Measurements from ENCODE around the gene MPP2. TPM values are rescaled to one million over a fixed set of nuclear protein-coding genes. Genes with fewer than 3 reads are reported as not detected.

MPP2 gene
- total and polyA plus RNA-seq, 3 donors from 2014 or later, result 25.1 to 31.4 (median 25.8) TPM

GRCh38 chr17:43916385-43916784 lies 9.0 kb upstream of the MPP2 start:
- Histone ChIP-seq H3K9me3 (no peaks in the 10 kb centered on the region), H3K36me3 (ENCODE audit: low read depth, missing control alignments) (no peaks in the 10 kb centered on the region), H3K4me1 (peaks cover 9% of the 10 kb centered on the region), H3K27me3 (no peaks in the 10 kb centered on the region), H3K4me3 (no peak overlapping the region), H3K27ac (no peak overlapping the region)
- 81 to 84% methylated on average over 4 of the region's 4 CpGs for WGBS, 2 donors
- no peak for DNase-seq
- intact Hi-C loops (cut with DNase I; ENCODE audit: low total_unique reads), result no loop called here
- TF ChIP-seq CTCF (IDR thresholded peaks at IDR 0.05), result no peak
- no peak for TF ChIP-seq POLR2A (IDR thresholded peaks at IDR 0.05)

- no peak overlapping the region for H3K27ac ChIP-seq
- no peak for TF ChIP-seq POLR2A (IDR thresholded peaks at IDR 0.05)
- no peaks in the 10 kb centered on the region for H3K9me3 ChIP-seq
- no peak overlapping the region for H3K4me3 ChIP-seq
- intact Hi-C loops (cut with DNase I; ENCODE audit: low total_unique reads), result no loop called here
- 92 to 96% methylated on average over 3 of the region's 3 CpGs for WGBS, 2 donors
- no peak for DNase-seq
- H3K4me1 ChIP-seq, result peaks cover 9% of the 10 kb centered on the region
- H3K36me3 ChIP-seq (ENCODE audit: low read depth, missing control alignments), result no peaks in the 10 kb centered on the region
- no peaks in the 10 kb centered on the region for H3K27me3 ChIP-seq
Observed at GRCh38 chr17:43915559-43915958, 8.2 kb upstream of the MPP2 start.

GRCh38 chr17:43914451-43914850 lies 7.1 kb upstream of the MPP2 start:
- Histone ChIP-seq H3K9me3 (no peaks in the 10 kb centered on the region), H3K27me3 (no peaks in the 10 kb centered on the region), H3K4me1 (peaks cover 9% of the 10 kb centered on the region), H3K27ac (no peak overlapping the region), H3K4me3 (no peak overlapping the region), H3K36me3 (ENCODE audit: low read depth, missing control alignments) (no peaks in the 10 kb centered on the region)
- intact Hi-C loops (cut with DNase I; ENCODE audit: low total_unique reads), result no loop called here
- 57 to 76% methylated on average over 2 of the region's 2 CpGs for WGBS, 2 donors
- TF ChIP-seq POLR2A (IDR thresholded peaks at IDR 0.05), result no peak
- DNase-seq, result no peak

- DNase-seq, result no peak
- Histone ChIP-seq H3K36me3 (ENCODE audit: low read depth, missing control alignments) (no peaks in the 10 kb centered on the region), H3K4me3 (no peak overlapping the region), H3K27ac (no peak overlapping the region), H3K27me3 (no peaks in the 10 kb centered on the region), H3K9me3 (no peaks in the 10 kb centered on the region), H3K4me1 (peaks cover 9% of the 10 kb centered on the region)
- intact Hi-C loops (cut with DNase I; ENCODE audit: low total_unique reads), result no loop called here
- TF ChIP-seq CTCF (IDR thresholded peaks at IDR 0.05) (no peak), POLR2A (IDR thresholded peaks at IDR 0.05) (no peak)
- 71 to 75% methylated on average over 2 to 6 of the region's 6 CpGs for WGBS, 2 donors
Observed at GRCh38 chr17:43913584-43913983, 6.2 kb upstream of the MPP2 start.

GRCh38 chr17:43912635-43913304 lies 5.4 kb upstream of the MPP2 start:
- H3K9me3 ChIP-seq, result no peaks in the 10 kb centered on the region
- intact Hi-C loops (cut with DNase I; ENCODE audit: low total_unique reads), result no loop called here
- no peak overlapping the region for H3K27ac ChIP-seq
- no peak overlapping the region for H3K4me3 ChIP-seq
- H3K27me3 ChIP-seq, result no peaks in the 10 kb centered on the region
- no peak for TF ChIP-seq POLR2A (IDR thresholded peaks at IDR 0.05)
- TF ChIP-seq CTCF (IDR thresholded peaks at IDR 0.05), result no peak
- H3K4me1 ChIP-seq, result peaks cover 6% of the 10 kb centered on the region
- DNase-seq, result no peak
- H3K36me3 ChIP-seq (ENCODE audit: low read depth, missing control alignments), result no peaks in the 10 kb centered on the region
- WGBS, 2 donors, result 50 to 59% methylated on average over 4 of the region's 4 CpGs

GRCh38 chr17:43911904-43912303 lies 4.6 kb upstream of the MPP2 start:
- H3K4me1 ChIP-seq, result peaks cover 1% of the 10 kb centered on the region
- intact Hi-C loops (cut with DNase I; ENCODE audit: low total_unique reads), result no loop called here
- WGBS, 2 donors, result 35 to 39% methylated on average over 8 of the region's 8 CpGs

More at GRCh38 chr17:43911904-43912303, 4.6 kb upstream of the MPP2 start:
- H3K36me3 ChIP-seq (ENCODE audit: low read depth, missing control alignments), result no peaks in the 10 kb centered on the region
- TF ChIP-seq CTCF (IDR thresholded peaks at IDR 0.05), result no peak
- TF ChIP-seq POLR2A (IDR thresholded peaks at IDR 0.05), result no peak
- no peaks in the 10 kb centered on the region for H3K27me3 ChIP-seq
- H3K27ac ChIP-seq, result no peak overlapping the region
- DNase-seq, result no peak
- no peaks in the 10 kb centered on the region for H3K9me3 ChIP-seq
- no peak overlapping the region for H3K4me3 ChIP-seq

All from testis (tissue), 3 donors.